ENCODE measurements around the gene ARHGAP9. TPM values are rescaled to one million over a fixed set of nuclear protein-coding genes. Genes with fewer than 3 reads are reported as not detected.

The ARHGAP9 gene
- total RNA-seq, 3 donors from 2014 or later (not counting 1 experiment from before 2014, with no cell fraction given): 558 to 1,091 (median 1,015) TPM

GRCh38 chr12:57454213-57454565, 25.5 kb downstream of the ARHGAP9 start:
- Histone ChIP-seq H3K4me1 (ENCODE audit: control insufficient read depth, insufficient read depth, low read length) (peaks cover 13% of the 10 kb centered on the region), H3K27me3 (ENCODE audit: control insufficient read depth, insufficient read depth, low read length) (no peaks in the 10 kb centered on the region), H3K4me3 (ENCODE audit: low read length) (no peak overlapping the region), H3K36me3 (ENCODE audit: control insufficient read depth, insufficient read depth, low read length) (no peaks in the 10 kb centered on the region), H3K9me3 (ENCODE audit: control insufficient read depth, insufficient read depth, low read length) (no peaks in the 10 kb centered on the region), H3K27ac (ENCODE audit: low read length) (no peak overlapping the region)
- Mint-ChIP-seq H3K9me3 (no peaks in the 10 kb centered on the region), H3K27ac (no peak overlapping the region), H3K4me3 (no peak overlapping the region), H3K27me3 (ENCODE audit: low read depth in 2 of 2) (no peaks in the 10 kb centered on the region), H3K4me1 (peaks cover 10 to 17% of the 10 kb centered on the region in 2 donors), H3K36me3 (no peaks in the 10 kb centered on the region)
- intact Hi-C loops (cut with micrococcal nuclease): no loop called here
- WGBS (ENCODE audit: insufficient coverage): 100% methylated on average over 2 of the region's 2 CpGs
- TF ChIP-seq, protein P1, sequence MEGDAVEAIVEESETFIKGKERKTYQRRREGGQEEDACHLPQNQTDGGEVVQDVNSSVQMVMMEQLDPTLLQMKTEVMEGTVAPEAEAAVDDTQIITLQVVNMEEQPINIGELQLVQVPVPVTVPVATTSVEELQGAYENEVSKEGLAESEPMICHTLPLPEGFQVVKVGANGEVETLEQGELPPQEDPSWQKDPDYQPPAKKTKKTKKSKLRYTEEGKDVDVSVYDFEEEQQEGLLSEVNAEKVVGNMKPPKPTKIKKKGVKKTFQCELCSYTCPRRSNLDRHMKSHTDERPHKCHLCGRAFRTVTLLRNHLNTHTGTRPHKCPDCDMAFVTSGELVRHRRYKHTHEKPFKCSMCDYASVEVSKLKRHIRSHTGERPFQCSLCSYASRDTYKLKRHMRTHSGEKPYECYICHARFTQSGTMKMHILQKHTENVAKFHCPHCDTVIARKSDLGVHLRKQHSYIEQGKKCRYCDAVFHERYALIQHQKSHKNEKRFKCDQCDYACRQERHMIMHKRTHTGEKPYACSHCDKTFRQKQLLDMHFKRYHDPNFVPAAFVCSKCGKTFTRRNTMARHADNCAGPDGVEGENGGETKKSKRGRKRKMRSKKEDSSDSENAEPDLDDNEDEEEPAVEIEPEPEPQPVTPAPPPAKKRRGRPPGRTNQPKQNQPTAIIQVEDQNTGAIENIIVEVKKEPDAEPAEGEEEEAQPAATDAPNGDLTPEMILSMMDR (IDR thresholded peaks at IDR 0.05): no peak
- no peak for DNase-seq
- ATAC-seq: no peak

- 44% methylated on average over 6 of the region's 7 CpGs for WGBS (ENCODE audit: insufficient coverage)
- TF ChIP-seq, protein P1 (IDR thresholded peaks at IDR 0.05): peak; percentile 70
- ATAC-seq (peak; percentile 75 to 86 (median 84)), DNase-seq (peak; percentile 53 to 68)
- Histone ChIP-seq H3K9me3 (ENCODE audit: control insufficient read depth, insufficient read depth, low read length) (no peaks in the 10 kb centered on the region), H3K27me3 (ENCODE audit: control insufficient read depth, insufficient read depth, low read length) (no peaks in the 10 kb centered on the region), H3K4me3 (ENCODE audit: low read length) (no peak overlapping the region), H3K36me3 (ENCODE audit: control insufficient read depth, insufficient read depth, low read length) (no peaks in the 10 kb centered on the region), H3K4me1 (ENCODE audit: control insufficient read depth, insufficient read depth, low read length) (peaks cover 5% of the 10 kb centered on the region), H3K27ac (ENCODE audit: low read length) (no peak overlapping the region)
- Mint-ChIP-seq H3K36me3 (no peaks in the 10 kb centered on the region), H3K27me3 (ENCODE audit: low read depth in 2 of 2) (no peaks in the 10 kb centered on the region), H3K4me3 (no peak overlapping the region), H3K4me1 (peaks cover 5 to 10% of the 10 kb centered on the region in 2 donors), H3K9me3 (no peaks in the 10 kb centered on the region), H3K27ac (no peak overlapping the region)
- intact Hi-C loops (cut with micrococcal nuclease): loop anchor here (1.0 kb wide), 2 partner anchors 146 to 190 kb away; no protein-coding TSS in a partner anchor
Measured at GRCh38 chr12:57452937-57453509, 26.6 kb downstream of the ARHGAP9 start.

GRCh38 chr12:57452181-57452936, 27.3 kb downstream of the ARHGAP9 start:
- Histone ChIP-seq H3K9me3 (ENCODE audit: control insufficient read depth, insufficient read depth, low read length) (no peaks in the 10 kb centered on the region), H3K4me1 (ENCODE audit: control insufficient read depth, insufficient read depth, low read length) (peaks cover 5% of the 10 kb centered on the region), H3K36me3 (ENCODE audit: control insufficient read depth, insufficient read depth, low read length) (no peaks in the 10 kb centered on the region), H3K4me3 (ENCODE audit: low read length) (no peak overlapping the region), H3K27ac (ENCODE audit: low read length) (no peak overlapping the region), H3K27me3 (ENCODE audit: control insufficient read depth, insufficient read depth, low read length) (no peaks in the 10 kb centered on the region)
- Mint-ChIP-seq H3K36me3 (no peaks in the 10 kb centered on the region), H3K27ac (no peak overlapping the region), H3K9me3 (no peaks in the 10 kb centered on the region), H3K27me3 (ENCODE audit: low read depth in 2 of 2) (no peaks in the 10 kb centered on the region), H3K4me1 (peaks cover 5 to 10% of the 10 kb centered on the region in 2 donors), H3K4me3 (no peak overlapping the region)
- TF ChIP-seq, protein P1 (IDR thresholded peaks at IDR 0.05): no peak
- ATAC-seq (peak in 1 of 3 donors; percentile 13), DNase-seq (peak in 1 of 2 donors; percentile 4)
- 48% methylated on average over 5 of the region's 9 CpGs for WGBS (ENCODE audit: insufficient coverage)
- intact Hi-C loops (cut with micrococcal nuclease): no loop called here
